Measurements from ENCODE around the gene GPT2. TPM values are rescaled to one million over a fixed set of nuclear protein-coding genes. Genes with fewer than 3 reads are reported as not detected.

Gene GPT2
- total RNA-seq, 1 donor from 2014 or later, result 6.2 TPM

DNA sequence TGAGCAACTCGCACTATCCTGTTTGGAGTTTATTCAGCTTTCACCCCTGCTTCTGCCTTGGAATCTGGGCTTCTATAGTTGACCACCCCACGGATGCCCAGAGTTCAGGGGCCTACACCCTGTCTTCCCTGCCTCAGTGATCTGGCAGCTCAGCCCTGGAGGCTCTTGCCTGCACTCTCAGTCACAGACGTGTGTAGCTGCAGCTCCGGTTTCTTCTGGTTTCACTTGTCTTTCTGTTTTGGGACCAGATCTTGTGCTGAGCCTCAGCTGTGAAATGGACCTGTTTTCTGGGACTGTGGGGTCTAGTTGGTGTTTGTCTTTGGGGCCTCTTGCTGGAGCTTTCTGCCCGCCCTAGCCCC lies 5.8 kb downstream of the GPT2 start:
- DNase-seq, result no peak
- H3K27ac ChIP-seq, result no peak overlapping the region
- H3K9me3 ChIP-seq, result no peaks in the 10 kb centered on the region
- no peaks in the 10 kb centered on the region for H3K36me3 ChIP-seq
- intact Hi-C loops (cut with DNase I), result no loop called here
- TF ChIP-seq, protein P1, sequence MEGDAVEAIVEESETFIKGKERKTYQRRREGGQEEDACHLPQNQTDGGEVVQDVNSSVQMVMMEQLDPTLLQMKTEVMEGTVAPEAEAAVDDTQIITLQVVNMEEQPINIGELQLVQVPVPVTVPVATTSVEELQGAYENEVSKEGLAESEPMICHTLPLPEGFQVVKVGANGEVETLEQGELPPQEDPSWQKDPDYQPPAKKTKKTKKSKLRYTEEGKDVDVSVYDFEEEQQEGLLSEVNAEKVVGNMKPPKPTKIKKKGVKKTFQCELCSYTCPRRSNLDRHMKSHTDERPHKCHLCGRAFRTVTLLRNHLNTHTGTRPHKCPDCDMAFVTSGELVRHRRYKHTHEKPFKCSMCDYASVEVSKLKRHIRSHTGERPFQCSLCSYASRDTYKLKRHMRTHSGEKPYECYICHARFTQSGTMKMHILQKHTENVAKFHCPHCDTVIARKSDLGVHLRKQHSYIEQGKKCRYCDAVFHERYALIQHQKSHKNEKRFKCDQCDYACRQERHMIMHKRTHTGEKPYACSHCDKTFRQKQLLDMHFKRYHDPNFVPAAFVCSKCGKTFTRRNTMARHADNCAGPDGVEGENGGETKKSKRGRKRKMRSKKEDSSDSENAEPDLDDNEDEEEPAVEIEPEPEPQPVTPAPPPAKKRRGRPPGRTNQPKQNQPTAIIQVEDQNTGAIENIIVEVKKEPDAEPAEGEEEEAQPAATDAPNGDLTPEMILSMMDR (IDR thresholded peaks at IDR 0.05), result no peak
- ATAC-seq, result no peak
- H3K4me1 ChIP-seq, result peaks cover 2% of the 10 kb centered on the region
- no peak overlapping the region for H3K4me3 ChIP-seq
- no peaks in the 10 kb centered on the region for H3K27me3 ChIP-seq

DNA sequence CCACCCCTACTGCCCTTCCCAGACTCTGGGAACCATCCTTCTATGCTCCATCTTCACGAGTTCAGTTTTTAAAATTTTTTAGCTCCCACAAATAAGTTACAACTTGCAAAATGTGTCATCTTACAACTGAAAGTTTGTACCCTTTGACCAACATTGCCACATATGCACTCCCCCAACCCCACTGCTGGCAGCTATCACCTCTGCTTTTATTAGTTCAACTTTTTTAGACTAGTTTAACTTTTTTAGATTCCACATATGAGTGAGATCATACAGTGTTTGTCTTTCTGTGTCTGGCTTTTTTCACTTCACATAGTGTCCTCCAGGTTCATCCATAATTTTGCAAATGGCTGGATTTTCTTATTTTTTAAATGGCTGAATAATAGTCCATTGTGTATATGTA lies 7.7 kb downstream of the GPT2 start:
- DNase-seq (no peak), ATAC-seq (no peak)
- no peaks in the 10 kb centered on the region for H3K9me3 ChIP-seq
- no peaks in the 10 kb centered on the region for H3K36me3 ChIP-seq
- TF ChIP-seq, protein P1 (IDR thresholded peaks at IDR 0.05), result no peak
- intact Hi-C loops (cut with DNase I), result no loop called here
- no peak overlapping the region for H3K4me3 ChIP-seq
- H3K4me1 ChIP-seq, result peaks cover 3% of the 10 kb centered on the region
- no peaks in the 10 kb centered on the region for H3K27me3 ChIP-seq
- H3K27ac ChIP-seq, result no peak overlapping the region

DNA sequence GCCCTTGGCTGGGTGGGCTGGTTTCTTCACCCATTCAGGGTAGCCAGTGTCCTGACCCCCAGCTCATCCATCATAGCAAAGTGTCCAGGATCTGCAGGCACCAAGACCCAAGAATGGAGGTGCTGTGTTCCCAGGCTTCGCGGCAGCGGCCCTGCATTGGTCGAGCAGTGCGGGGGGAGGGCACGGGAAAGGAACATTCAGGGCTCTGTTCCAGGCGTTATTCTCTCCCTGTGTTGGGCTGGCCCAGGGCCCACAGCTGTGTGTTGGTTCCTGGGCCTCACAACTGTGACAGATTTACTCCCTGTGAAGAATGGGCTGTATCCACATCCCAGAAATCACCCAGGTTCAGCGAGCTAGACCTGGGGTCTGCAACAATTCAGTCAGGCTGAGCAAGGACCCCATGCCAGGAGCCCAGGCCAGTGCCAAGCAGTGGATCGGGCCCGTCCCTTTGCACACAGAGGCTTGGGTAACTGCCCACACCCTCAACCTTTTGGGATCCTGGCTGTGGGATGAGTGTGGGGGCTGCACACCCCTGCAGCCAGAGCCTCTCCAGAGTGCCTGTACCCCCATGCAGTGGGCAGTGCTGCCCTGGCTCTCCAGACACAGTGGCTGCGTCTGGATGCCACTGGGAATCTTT lies 10.0 kb downstream of the GPT2 start:
- TF ChIP-seq, protein P1 (IDR thresholded peaks at IDR 0.05), result no peak
- ATAC-seq (peak; percentile 19), DNase-seq (no peak)
- Histone ChIP-seq H3K4me3 (no peak overlapping the region), H3K9me3 (no peaks in the 10 kb centered on the region), H3K36me3 (no peaks in the 10 kb centered on the region), H3K27me3 (no peaks in the 10 kb centered on the region), H3K4me1 (peaks cover 3% of the 10 kb centered on the region), H3K27ac (no peak overlapping the region)
- intact Hi-C loops (cut with DNase I), result no loop called here

DNA sequence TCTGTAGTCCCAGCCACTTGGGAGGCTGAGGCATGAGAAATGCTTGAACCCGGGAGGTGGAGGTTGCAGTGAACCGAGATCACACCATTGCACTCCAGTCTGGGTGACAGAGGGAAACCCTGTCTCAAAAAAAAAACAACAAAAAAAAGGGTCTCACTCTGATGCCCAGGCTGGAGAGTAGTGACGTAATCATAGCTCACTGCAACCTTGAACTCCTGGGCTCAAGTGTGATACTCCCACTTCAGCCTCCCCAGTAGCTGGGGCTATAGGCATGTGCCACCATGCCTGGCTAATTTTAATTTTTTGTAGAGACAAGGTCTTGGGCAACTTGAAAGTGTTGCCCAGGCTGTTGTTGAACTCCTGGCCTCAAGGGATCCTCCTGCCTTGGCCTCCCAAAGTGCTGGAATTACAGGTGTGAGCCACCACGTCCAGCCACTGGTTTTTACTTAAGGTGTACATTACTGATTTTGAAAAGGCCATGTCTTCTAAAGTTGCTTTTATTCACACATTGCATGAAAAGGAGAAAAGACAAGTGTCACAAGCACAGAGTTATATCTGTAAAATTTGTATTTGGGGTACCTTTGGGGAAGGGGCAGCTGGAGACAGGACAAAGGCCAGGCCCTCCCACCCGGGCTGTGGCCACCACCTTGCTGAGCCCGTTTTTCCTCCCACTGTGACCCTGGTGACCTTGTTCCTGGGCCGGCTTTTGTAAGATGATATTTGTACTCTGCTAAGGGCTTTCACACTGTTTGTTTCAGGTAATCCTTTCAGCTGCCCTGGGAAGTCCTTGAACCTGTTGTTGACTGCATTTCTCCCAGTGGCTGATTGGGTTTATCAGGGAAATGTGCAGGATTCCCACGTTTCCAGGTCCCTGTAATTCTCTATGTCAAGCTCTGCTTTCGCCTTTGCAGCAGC lies 11.5 kb downstream of the GPT2 start:
- Histone ChIP-seq H3K4me3 (no peak overlapping the region), H3K4me1 (peaks cover 3% of the 10 kb centered on the region), H3K27me3 (no peaks in the 10 kb centered on the region), H3K27ac (no peak overlapping the region), H3K36me3 (no peaks in the 10 kb centered on the region), H3K9me3 (no peaks in the 10 kb centered on the region)
- peak; percentile 40 for ATAC-seq
- TF ChIP-seq, protein P1 (IDR thresholded peaks at IDR 0.05), result no peak
- intact Hi-C loops (cut with DNase I), result no loop called here
- DNase-seq, result no peak

DNA sequence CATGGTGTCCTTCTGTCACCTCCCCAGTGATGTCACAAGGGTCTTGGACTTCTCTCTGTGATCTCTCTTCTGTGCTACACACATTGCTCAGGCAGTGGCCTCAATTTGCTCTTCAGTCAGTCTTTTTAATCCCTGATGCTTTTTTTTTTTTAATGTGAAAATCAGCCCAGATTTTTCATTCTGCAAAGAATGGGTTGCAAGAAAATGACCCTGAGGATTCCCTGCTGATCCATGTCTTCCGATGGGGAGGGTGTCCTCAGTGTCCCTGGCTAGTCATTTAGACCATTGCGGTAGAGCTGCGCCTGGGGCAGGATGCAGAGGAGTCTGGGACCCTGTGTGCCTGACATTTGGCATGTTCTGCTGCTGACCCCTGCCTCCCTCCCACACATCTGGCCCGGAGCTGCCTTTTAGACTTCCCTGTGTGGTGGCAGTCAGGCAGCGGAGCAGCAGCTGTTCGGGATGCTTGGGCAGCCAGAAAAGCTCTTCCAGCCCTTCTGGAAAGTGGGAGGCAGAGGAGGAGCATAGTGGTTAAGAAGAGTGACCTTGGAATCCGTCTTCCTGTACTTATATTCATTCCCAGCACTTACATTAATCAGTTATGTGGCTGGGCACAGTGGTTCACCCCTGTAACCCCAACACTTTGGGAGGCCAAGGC lies 12.3 kb downstream of the GPT2 start:
- DNase-seq (no peak), ATAC-seq (no peak)
- H3K4me1 ChIP-seq, result peaks cover 3% of the 10 kb centered on the region
- H3K4me3 ChIP-seq, result no peak overlapping the region
- H3K27me3 ChIP-seq, result no peaks in the 10 kb centered on the region
- H3K9me3 ChIP-seq, result no peaks in the 10 kb centered on the region
- TF ChIP-seq, protein P1 (IDR thresholded peaks at IDR 0.05), result no peak
- intact Hi-C loops (cut with DNase I), result no loop called here
- H3K27ac ChIP-seq, result no peak overlapping the region
- H3K36me3 ChIP-seq, result no peaks in the 10 kb centered on the region
